ENCODE measurements around the gene PHKB. TPM values are rescaled to one million over a fixed set of nuclear protein-coding genes. Genes with fewer than 3 reads are reported as not detected.
"Not testable (repeated sequence)": the region's sequence is repeated elsewhere in the genome, so short reads cannot be mapped to it uniquely, and the experiment has no call there.

The PHKB gene
- total RNA-seq, 2 experiments from 2014 or later = 12.6 to 12.8 TPM

- CTCF ChIA-PET = no interaction called here
- POLR2A ChIA-PET = no interaction called here
Measured at GRCh38 chr16:47660540-47660939, 199.4 kb downstream of the PHKB start.

GRCh38 chr16:47664653-47665325 is 203.7 kb downstream of the PHKB start:
- DNase-seq (no peak), ATAC-seq (no peak)
- H3K4me3 Mint-ChIP-seq = no peak overlapping the region
- ChIA-PET CTCF (no interaction called here), POLR2A (no interaction called here)
- H3K4me1 Mint-ChIP-seq = no peaks in the 10 kb centered on the region
- peaks cover 29% of the 10 kb centered on the region for H3K36me3 Mint-ChIP-seq (ENCODE audit: low read depth)
- H3K27ac Mint-ChIP-seq = no peak overlapping the region
- H3K9me3 Mint-ChIP-seq (ENCODE audit: low read depth) = no peaks in the 10 kb centered on the region
- no peaks in the 10 kb centered on the region for H3K27me3 Mint-ChIP-seq
- intact Hi-C loops (cut with DNase I, micrococcal nuclease) = no loop called here

More at GRCh38 chr16:47660540-47660939, 199.4 kb downstream of the PHKB start:
- ATAC-seq = no peak
- DNase-seq = no peak
- intact Hi-C loops (cut with DNase I, micrococcal nuclease) = no loop called here
- H3K27ac Mint-ChIP-seq = no peak overlapping the region
- no peaks in the 10 kb centered on the region for H3K27me3 Mint-ChIP-seq
- H3K4me1 Mint-ChIP-seq = no peaks in the 10 kb centered on the region
- peaks cover 35% of the 10 kb centered on the region for H3K36me3 Mint-ChIP-seq (ENCODE audit: low read depth)
- H3K9me3 Mint-ChIP-seq (ENCODE audit: low read depth) = no peaks in the 10 kb centered on the region
- no peak overlapping the region for H3K4me3 Mint-ChIP-seq

GRCh38 chr16:47666434-47666833 is 205.3 kb downstream of the PHKB start:
- no peaks in the 10 kb centered on the region for H3K9me3 Mint-ChIP-seq (ENCODE audit: low read depth)
- intact Hi-C loops (cut with DNase I, micrococcal nuclease) = no loop called here
- peaks cover 23% of the 10 kb centered on the region for H3K36me3 Mint-ChIP-seq (ENCODE audit: low read depth)
- H3K4me1 Mint-ChIP-seq = no peaks in the 10 kb centered on the region
- H3K4me3 Mint-ChIP-seq = no peak overlapping the region
- no peaks in the 10 kb centered on the region for H3K27me3 Mint-ChIP-seq
- CTCF ChIA-PET = interaction anchor here (0.6 kb wide), 1 partner anchor 515 kb away, joined by 3 read pairs; no protein-coding TSS in a partner anchor
- no peak for ATAC-seq
- no peak for DNase-seq
- POLR2A ChIA-PET = no interaction called here
- H3K27ac Mint-ChIP-seq = no peak overlapping the region

- ChIA-PET CTCF (no interaction called here), POLR2A (no interaction called here)
- Mint-ChIP-seq H3K9me3 (ENCODE audit: low read depth) (no peaks in the 10 kb centered on the region), H3K27me3 (no peaks in the 10 kb centered on the region), H3K36me3 (ENCODE audit: low read depth) (peaks cover 21% of the 10 kb centered on the region), H3K27ac (no peak overlapping the region), H3K4me1 (no peaks in the 10 kb centered on the region), H3K4me3 (no peak overlapping the region)
- ATAC-seq (no peak), DNase-seq (no peak)
- intact Hi-C loops (cut with DNase I, micrococcal nuclease) = no loop called here
Measured at GRCh38 chr16:47667956-47668355, 206.8 kb downstream of the PHKB start.

DNA sequence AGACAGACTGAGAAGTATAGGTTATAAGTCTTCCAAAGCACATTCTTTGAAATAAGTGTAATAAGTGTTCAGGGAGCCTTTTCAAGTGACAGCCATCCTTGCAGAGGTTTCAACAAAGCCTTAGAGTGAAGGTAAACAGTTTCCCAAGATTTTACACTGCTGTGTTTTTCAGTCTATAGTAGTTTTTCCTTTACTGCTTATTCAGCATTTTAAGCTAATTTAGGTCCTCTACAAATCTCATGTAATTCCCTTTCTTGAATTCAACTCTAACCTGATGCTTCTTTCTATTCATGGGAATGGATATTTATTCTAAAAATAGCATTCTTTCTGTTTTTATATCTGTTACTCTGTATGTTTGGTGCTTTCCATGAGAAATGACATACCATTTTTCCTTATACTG is 211.3 kb downstream of the PHKB start:
- no peaks in the 10 kb centered on the region for H3K27me3 Mint-ChIP-seq
- ATAC-seq = no peak
- POLR2A ChIA-PET = no interaction called here

GRCh38 chr16:47676635-47677177 is 215.6 kb downstream of the PHKB start:
- H3K4me1 Mint-ChIP-seq = no peaks in the 10 kb centered on the region
- H3K4me3 Mint-ChIP-seq = no peak overlapping the region
- no peak overlapping the region for H3K27ac Mint-ChIP-seq
- ATAC-seq = no peak
- intact Hi-C loops (cut with DNase I, micrococcal nuclease) = no loop called here
- H3K27me3 Mint-ChIP-seq = no peaks in the 10 kb centered on the region
- no peak for DNase-seq
- ChIA-PET CTCF (no interaction called here), POLR2A (no interaction called here)
- peaks cover 60% of the 10 kb centered on the region for H3K36me3 Mint-ChIP-seq (ENCODE audit: low read depth)
- peaks cover 3% of the 10 kb centered on the region for H3K9me3 Mint-ChIP-seq (ENCODE audit: low read depth)

More for the DNA sequence above, 211.3 kb downstream of the PHKB start:
- CTCF ChIA-PET = no interaction called here
- Mint-ChIP-seq H3K27ac (no peak overlapping the region), H3K36me3 (ENCODE audit: low read depth) (peaks cover 41% of the 10 kb centered on the region), H3K4me3 (no peak overlapping the region), H3K4me1 (no peaks in the 10 kb centered on the region), H3K9me3 (ENCODE audit: low read depth) (peaks cover 3% of the 10 kb centered on the region)
- DNase-seq = no peak
- intact Hi-C loops (cut with DNase I, micrococcal nuclease) = no loop called here

DNA sequence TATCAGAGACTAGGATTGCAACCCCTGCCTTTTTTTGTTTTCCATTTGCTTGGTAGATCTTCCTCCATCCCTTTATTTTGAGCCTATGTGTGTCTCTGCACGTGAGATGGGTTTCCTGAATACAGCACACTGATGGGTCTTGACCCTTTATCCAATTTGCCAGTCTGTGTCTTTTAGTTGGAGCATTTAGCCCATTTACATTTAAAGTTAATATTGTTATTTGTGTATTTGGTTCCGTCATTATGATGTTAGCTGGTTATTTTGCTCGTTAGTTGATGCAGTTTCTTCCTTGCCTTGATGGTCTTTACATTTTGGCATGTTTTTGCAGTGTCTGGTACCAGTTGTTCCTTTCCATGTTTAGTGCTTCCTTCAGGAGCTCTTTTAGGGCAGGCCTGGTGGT is 220.4 kb downstream of the PHKB start:
- H3K27me3 Mint-ChIP-seq; H3K4me1 Mint-ChIP-seq; POLR2A ChIA-PET; ATAC-seq; intact Hi-C loops (cut with DNase I, micrococcal nuclease); CTCF ChIA-PET; H3K4me3 Mint-ChIP-seq; H3K9me3 Mint-ChIP-seq (ENCODE audit: low read depth); H3K27ac Mint-ChIP-seq; DNase-seq: not testable (repeated sequence)
- H3K36me3 Mint-ChIP-seq (ENCODE audit: low read depth) = peaks cover 50% of the 10 kb centered on the region

DNA sequence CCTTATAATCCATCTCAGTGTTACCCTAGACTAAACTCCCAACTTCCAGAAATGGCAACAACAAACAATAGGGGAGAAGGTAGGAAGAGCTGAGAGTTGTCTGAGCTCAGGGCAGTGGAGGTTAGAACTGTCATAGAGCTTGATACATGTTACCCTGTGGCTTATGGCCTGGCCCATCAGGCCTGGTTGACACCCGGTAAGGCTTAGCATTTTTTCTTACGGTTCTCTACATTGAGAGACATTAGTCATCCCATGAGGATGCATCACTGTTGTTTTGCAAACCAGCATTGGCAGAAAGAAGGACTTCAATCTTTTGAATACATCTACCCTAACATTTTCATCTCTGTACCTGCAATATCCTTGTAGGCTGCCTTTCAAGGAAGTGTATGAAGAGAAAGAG is 226.6 kb downstream of the PHKB start:
- Mint-ChIP-seq H3K4me3 (no peak overlapping the region), H3K27ac (no peak overlapping the region), H3K9me3 (ENCODE audit: low read depth) (no peaks in the 10 kb centered on the region), H3K36me3 (ENCODE audit: low read depth) (peaks cover 39% of the 10 kb centered on the region), H3K27me3 (no peaks in the 10 kb centered on the region), H3K4me1 (peaks cover 3% of the 10 kb centered on the region)
- ATAC-seq = no peak
- intact Hi-C loops (cut with DNase I, micrococcal nuclease) = no loop called here
- DNase-seq = no peak
- CTCF ChIA-PET = interaction anchor here (1.0 to 1.1 kb wide), 2 partner anchors 22 to 546 kb away, joined by 3 to 4 read pairs; no protein-coding TSS in a partner anchor
- POLR2A ChIA-PET = no interaction called here

- peaks cover 71% of the 10 kb centered on the region for H3K36me3 Mint-ChIP-seq (ENCODE audit: low read depth)
- DNase-seq (no peak), ATAC-seq (no peak)
- peaks cover 2% of the 10 kb centered on the region for H3K9me3 Mint-ChIP-seq (ENCODE audit: low read depth)
- no peaks in the 10 kb centered on the region for H3K27me3 Mint-ChIP-seq
- H3K27ac Mint-ChIP-seq = no peak overlapping the region
- intact Hi-C loops (cut with DNase I, micrococcal nuclease) = no loop called here
- ChIA-PET POLR2A (no interaction called here), CTCF (interaction anchor here (0.9 kb wide), 1 partner anchor 532 kb away, joined by 3 read pairs; no protein-coding TSS in a partner anchor)
- no peak overlapping the region for H3K4me3 Mint-ChIP-seq
- H3K4me1 Mint-ChIP-seq = no peaks in the 10 kb centered on the region
Measured at GRCh38 chr16:47693226-47693625, 232.1 kb downstream of the PHKB start.

GRCh38 chr16:47694543-47694942 is 233.4 kb downstream of the PHKB start:
- H3K27me3 Mint-ChIP-seq = no peaks in the 10 kb centered on the region
- no peak overlapping the region for H3K4me3 Mint-ChIP-seq
- no peak for ATAC-seq
- H3K9me3 Mint-ChIP-seq (ENCODE audit: low read depth) = peaks cover 6% of the 10 kb centered on the region
- H3K27ac Mint-ChIP-seq = no peak overlapping the region
- no peaks in the 10 kb centered on the region for H3K4me1 Mint-ChIP-seq
- POLR2A ChIA-PET = no interaction called here
- CTCF ChIA-PET = interaction anchor here (1.0 kb wide), 1 partner anchor 32 kb away, joined by 3 read pairs; no protein-coding TSS in a partner anchor
- intact Hi-C loops (cut with DNase I, micrococcal nuclease) = no loop called here
- peaks cover 74% of the 10 kb centered on the region for H3K36me3 Mint-ChIP-seq (ENCODE audit: low read depth)
- DNase-seq = no peak

- peaks cover 9% of the 10 kb centered on the region for H3K9me3 Mint-ChIP-seq (ENCODE audit: low read depth)
- intact Hi-C loops (cut with DNase I, micrococcal nuclease) = no loop called here
- no peaks in the 10 kb centered on the region for H3K4me1 Mint-ChIP-seq
- CTCF ChIA-PET = interaction anchor here (0.7 kb wide), 1 partner anchor 71 kb away, joined by 3 read pairs; no protein-coding TSS in a partner anchor
- ATAC-seq (no peak), DNase-seq (no peak)
- no peaks in the 10 kb centered on the region for H3K27me3 Mint-ChIP-seq
- H3K27ac Mint-ChIP-seq = no peak overlapping the region
- H3K36me3 Mint-ChIP-seq (ENCODE audit: low read depth) = peaks cover 67% of the 10 kb centered on the region
- POLR2A ChIA-PET = no interaction called here
- H3K4me3 Mint-ChIP-seq = no peak overlapping the region
Measured at GRCh38 chr16:47695756-47696155, 234.6 kb downstream of the PHKB start.

DNA sequence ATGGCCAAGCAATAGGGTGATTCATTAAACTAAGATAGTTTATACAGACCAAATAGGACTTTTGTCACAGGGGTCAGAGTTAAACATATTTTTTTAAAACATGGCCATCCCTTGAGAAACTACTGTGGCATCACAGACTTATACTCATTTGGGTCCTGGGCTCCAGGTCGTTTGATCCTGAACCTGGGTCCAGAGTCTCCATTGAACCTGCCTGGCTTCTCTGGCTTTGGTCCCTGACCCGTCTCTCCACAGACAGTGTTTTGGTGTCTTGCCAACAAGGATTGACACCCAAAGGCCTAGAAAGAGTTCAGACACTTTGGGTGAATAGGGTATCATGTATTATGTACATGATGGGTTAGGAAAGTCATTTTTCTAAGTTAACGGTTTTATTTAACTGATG is 236.7 kb downstream of the PHKB start:
- ATAC-seq (no peak), DNase-seq (no peak)
- POLR2A ChIA-PET = no interaction called here
- Mint-ChIP-seq H3K4me3 (no peak overlapping the region), H3K9me3 (ENCODE audit: low read depth) (peaks cover 19% of the 10 kb centered on the region), H3K36me3 (ENCODE audit: low read depth) (peaks cover 59% of the 10 kb centered on the region), H3K27me3 (no peaks in the 10 kb centered on the region), H3K27ac (no peak overlapping the region), H3K4me1 (no peaks in the 10 kb centered on the region)
- CTCF ChIA-PET = no interaction called here
- intact Hi-C loops (cut with DNase I, micrococcal nuclease) = no loop called here

All from activated CD4-positive, alpha-beta T cell treated with anti-CD3 and anti-CD28 coated beads for 36 hours (primary cell).